Smooth muscle cell (in vitro differentiated cells): ENCODE data around the gene TRAP1. TPM values are rescaled to one million over a fixed set of nuclear protein-coding genes. Genes with fewer than 3 reads are reported as not detected.
A peak's percentile ranks its signal among the peaks of the same experiment; 100 is the strongest.

Source experiments
- DNase-seq: peaks from one replicate; lab custom pipeline; 2025; ENCODE audit not compliant: unreplicated experiment; lab: John Stamatoyannopoulos, UW
- H2AFZ ChIP-seq: fragments of 200-600 bp; sonication (generic); 2 replicates; pipeline ENCODE4 v1.6.0; 2016; ENCODE audit warnings: antibody characterized with exemption, low read depth, mild to moderate bottlenecking
- H3F3A ChIP-seq: fragments of 200-600 bp; sonication (generic); 2 replicates; pipeline ENCODE4 v1.6.0; 2017; ENCODE audit warnings: antibody characterized with exemption, low read depth
- H3K27ac ChIP-seq: fragments of 200-600 bp; sonication (generic); 2 replicates; pipeline ENCODE4 v1.5.1; 2016; ENCODE audit warnings: low read depth, mild to moderate bottlenecking
- H3K27me3 ChIP-seq: fragments of 200-600 bp; sonication (generic); 2 replicates; pipeline ENCODE4 v1.6.1; 2016; ENCODE audit warnings: low read depth, mild to moderate bottlenecking
- H3K36me3 ChIP-seq: fragments of 200-600 bp; sonication (generic); 2 replicates; pipeline ENCODE4 v1.5.1; 2016; ENCODE audit warnings: low read depth
- H3K4me1 ChIP-seq: fragments of 200-600 bp; sonication (generic); 2 replicates; pipeline ENCODE4 v1.5.1; 2016; ENCODE audit warnings: low read depth
- H3K4me2 ChIP-seq: fragments of 200-600 bp; sonication (generic); 2 replicates; pipeline ENCODE4 v1.6.0; 2016; ENCODE audit warnings: mild to moderate bottlenecking
- H3K4me3 ChIP-seq: fragments of 200-600 bp; sonication (generic); 2 replicates; pipeline ENCODE4 v1.5.1; 2016; ENCODE audit warnings: mild to moderate bottlenecking
- H3K79me2 ChIP-seq: fragments of 200-600 bp; sonication (generic); 2 replicates; pipeline ENCODE4 v1.6.0; 2016; ENCODE audit warnings: low read depth, mild to moderate bottlenecking
- H3K9ac ChIP-seq: fragments of 200-600 bp; sonication (generic); 2 replicates; pipeline ENCODE4 v1.6.0; 2016; ENCODE audit warnings: low read depth
- H3K9me3 ChIP-seq: fragments of 200-600 bp; sonication (generic); replicated peaks from 2 replicates; pipeline ENCODE4 v1.5.1; 2016; ENCODE audit warnings: low read depth
- H4K20me1 ChIP-seq: fragments of 200-600 bp; sonication (generic); 2 replicates; pipeline ENCODE4 v1.6.0; 2016; ENCODE audit warnings: low read depth
- WGBS: methylation state at CpG from one replicate; pipeline ENCODE4 v1.1.7; 2016; ENCODE audit warnings: low lambda C conversion rate; 5-methylcytosine and 5-hydroxymethylcytosine counted together
- polyA plus RNA-seq: library from polyadenylated mRNA; unstranded; fragments of >200 nt; fragmentation: Nextera tagmentation; extraction: Ambion mirVana; gene quantifications from 2 replicates; pipeline ENCODE4 v1.2.1, GENCODE V29; 2016
- total RNA-seq: library from RNA; depleted of rRNA; stranded (reverse); fragments of >200 nt; gene quantifications from 2 replicates; pipeline ENCODE4 v1.2.3, GENCODE V29; 2014
- TF ChIP-seq, protein P1 (sequence below): fragments of 200-600 bp; sonication (generic); IDR thresholded peaks from 2 replicates; pipeline ENCODE4 v1.5.1; 2017; ENCODE audit warnings: borderline replicate concordance, mild to moderate bottlenecking, antibody characterized with exemption; ENCODE audit not compliant: insufficient read depth, poor library complexity, severe bottlenecking

TRAP1 gene
- total and polyA plus RNA-seq, 2 experiments from 2014 or later: 37.7 to 46.6 TPM

DNA sequence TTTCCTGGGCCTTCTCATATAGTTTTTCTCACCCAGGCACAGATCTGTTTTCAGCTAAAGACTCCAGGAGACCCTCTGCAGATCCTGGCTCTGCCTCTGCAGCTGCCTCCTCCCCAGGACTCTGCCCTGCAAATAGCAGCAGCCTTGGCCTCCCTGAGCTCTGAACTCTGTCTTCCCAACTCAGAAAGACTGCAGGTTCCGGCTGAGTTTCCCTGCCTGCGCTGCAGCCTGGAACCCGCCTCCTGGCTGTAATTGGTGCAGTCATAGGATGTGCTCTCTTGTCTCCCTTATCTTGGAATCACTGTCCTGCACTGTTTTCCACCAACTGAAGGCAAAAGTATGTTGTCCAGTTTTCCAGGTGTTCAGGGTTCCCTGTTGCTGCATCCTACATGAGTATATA lies 77.1 kb downstream of the TRAP1 start:
- Histone ChIP-seq H3K79me2 (peaks cover 8% of the 10 kb centered on the region), H3K27ac (no peak overlapping the region), H3K4me2 (no peak overlapping the region), H3K4me3 (no peak overlapping the region), H3K9ac (no peak overlapping the region), H3F3A (peaks cover 6% of the 10 kb centered on the region), H3K36me3 (no peaks in the 10 kb centered on the region), H4K20me1 (peaks cover 25% of the 10 kb centered on the region), H3K4me1 (peaks cover 10% of the 10 kb centered on the region), H3K27me3 (no peaks in the 10 kb centered on the region), H3K9me3 (no peaks in the 10 kb centered on the region), H2AFZ (no peak overlapping the region)
- WGBS: 80% methylated on average over 3 of the region's 3 CpGs
- TF ChIP-seq, protein P1, sequence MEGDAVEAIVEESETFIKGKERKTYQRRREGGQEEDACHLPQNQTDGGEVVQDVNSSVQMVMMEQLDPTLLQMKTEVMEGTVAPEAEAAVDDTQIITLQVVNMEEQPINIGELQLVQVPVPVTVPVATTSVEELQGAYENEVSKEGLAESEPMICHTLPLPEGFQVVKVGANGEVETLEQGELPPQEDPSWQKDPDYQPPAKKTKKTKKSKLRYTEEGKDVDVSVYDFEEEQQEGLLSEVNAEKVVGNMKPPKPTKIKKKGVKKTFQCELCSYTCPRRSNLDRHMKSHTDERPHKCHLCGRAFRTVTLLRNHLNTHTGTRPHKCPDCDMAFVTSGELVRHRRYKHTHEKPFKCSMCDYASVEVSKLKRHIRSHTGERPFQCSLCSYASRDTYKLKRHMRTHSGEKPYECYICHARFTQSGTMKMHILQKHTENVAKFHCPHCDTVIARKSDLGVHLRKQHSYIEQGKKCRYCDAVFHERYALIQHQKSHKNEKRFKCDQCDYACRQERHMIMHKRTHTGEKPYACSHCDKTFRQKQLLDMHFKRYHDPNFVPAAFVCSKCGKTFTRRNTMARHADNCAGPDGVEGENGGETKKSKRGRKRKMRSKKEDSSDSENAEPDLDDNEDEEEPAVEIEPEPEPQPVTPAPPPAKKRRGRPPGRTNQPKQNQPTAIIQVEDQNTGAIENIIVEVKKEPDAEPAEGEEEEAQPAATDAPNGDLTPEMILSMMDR: no peak
- DNase-seq: no peak

- no peak for DNase-seq
- 71% methylated on average over 13 of the region's 13 CpGs for WGBS
- no peaks in the 10 kb centered on the region for H3K27me3 ChIP-seq
Measured at GRCh38 chr16:3638916-3639644, 78.2 kb downstream of the TRAP1 start.

DNA sequence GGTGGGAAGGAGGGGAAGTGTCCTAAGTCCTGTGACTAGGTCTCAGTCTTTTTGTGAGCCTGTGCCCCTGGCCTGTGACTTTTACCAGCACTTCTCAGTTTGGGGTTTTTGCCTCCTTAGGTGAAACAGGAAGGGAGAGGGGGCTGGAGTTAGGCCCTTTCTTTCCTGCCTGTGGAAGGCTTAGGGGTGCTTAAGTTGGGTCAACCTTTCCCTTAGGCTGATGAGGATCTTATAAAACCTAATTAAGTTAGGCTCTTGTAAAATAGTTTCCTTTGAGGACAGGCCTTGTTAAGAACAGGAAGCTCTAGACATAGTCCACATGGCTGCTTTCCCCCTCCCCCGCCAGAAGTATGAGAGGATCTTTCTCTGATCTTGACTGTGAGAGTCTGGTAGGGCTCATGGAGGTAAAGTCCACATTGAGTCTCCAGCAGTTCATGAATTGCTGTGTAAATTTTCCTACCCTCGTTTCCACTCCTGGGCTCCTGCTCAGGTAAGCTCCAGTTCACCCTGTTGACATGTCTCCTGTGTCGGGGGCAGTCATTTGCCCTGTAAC lies 79.9 kb downstream of the TRAP1 start:
- Histone ChIP-seq H2AFZ (peak overlapping the region; percentile 61), H3K9me3 (no peaks in the 10 kb centered on the region), H3K9ac (no peak overlapping the region), H3F3A (peaks cover 3% of the 10 kb centered on the region), H3K4me3 (no peak overlapping the region), H3K27me3 (no peaks in the 10 kb centered on the region), H3K36me3 (no peaks in the 10 kb centered on the region), H3K4me1 (peaks cover 3% of the 10 kb centered on the region), H3K4me2 (peak overlapping the region; percentile 44), H4K20me1 (peaks cover 27% of the 10 kb centered on the region), H3K27ac (peak overlapping the region; percentile 71), H3K79me2 (peaks cover 20% of the 10 kb centered on the region)
- TF ChIP-seq, protein P1: no peak
- no peak for DNase-seq
- WGBS: 36% methylated on average over 3 of the region's 3 CpGs

More at GRCh38 chr16:3638916-3639644, 78.2 kb downstream of the TRAP1 start:
- H3K4me2 ChIP-seq: no peak overlapping the region
- peaks cover 32% of the 10 kb centered on the region for H4K20me1 ChIP-seq
- H3K4me3 ChIP-seq: no peak overlapping the region
- H2AFZ ChIP-seq: no peak overlapping the region
- TF ChIP-seq, protein P1: no peak
- no peaks in the 10 kb centered on the region for H3K9me3 ChIP-seq
- H3K9ac ChIP-seq: no peak overlapping the region
- H3K27ac ChIP-seq: no peak overlapping the region
- peaks cover 3% of the 10 kb centered on the region for H3K4me1 ChIP-seq
- H3K79me2 ChIP-seq: peaks cover 12% of the 10 kb centered on the region
- H3K36me3 ChIP-seq: no peaks in the 10 kb centered on the region
- H3F3A ChIP-seq: peaks cover 6% of the 10 kb centered on the region
